GM21390 (cell line): ENCODE data around the gene ABCA12.

Experiments
- ATAC-seq: cut with Tn5 transposase; IDR thresholded peaks from one replicate; pipeline ENCODE4 v1.9.1; 2021; ENCODE audit not compliant: unreplicated experiment

ABCA12 gene

GRCh38 chr2:215036314-215036713 is 102.1 kb downstream of the ABCA12 start:
- ATAC-seq: no peak

- no peak for ATAC-seq
Observed at GRCh38 chr2:215034154-215034553, 104.3 kb downstream of the ABCA12 start.

GRCh38 chr2:215032153-215032552 is 106.3 kb downstream of the ABCA12 start:
- ATAC-seq: peak; percentile 54

GRCh38 chr2:215031321-215031720 is 107.1 kb downstream of the ABCA12 start:
- ATAC-seq: no peak

- no peak for ATAC-seq
Observed at GRCh38 chr2:215029936-215030335, 108.5 kb downstream of the ABCA12 start.

GRCh38 chr2:215028231-215028630 is 110.2 kb downstream of the ABCA12 start:
- ATAC-seq: no peak

- no peak for ATAC-seq
Observed at GRCh38 chr2:215027779-215028178, 110.6 kb downstream of the ABCA12 start.

GRCh38 chr2:215022910-215023309 is 115.5 kb downstream of the ABCA12 start:
- no peak for ATAC-seq

GRCh38 chr2:215022418-215022817 is 116.0 kb downstream of the ABCA12 start:
- no peak for ATAC-seq

- ATAC-seq: peak; percentile 43
Observed at GRCh38 chr2:215020283-215020682, 118.1 kb downstream of the ABCA12 start.

GRCh38 chr2:215019521-215020145 is 118.8 kb downstream of the ABCA12 start:
- ATAC-seq: peak; percentile 50

GRCh38 chr2:215019085-215019484 is 119.3 kb downstream of the ABCA12 start:
- ATAC-seq: peak; percentile 40

- ATAC-seq: no peak
Observed at GRCh38 chr2:215015421-215015820, 123.0 kb downstream of the ABCA12 start.

GRCh38 chr2:215010390-215010789 is 128.0 kb downstream of the ABCA12 start:
- no peak for ATAC-seq

- ATAC-seq: no peak
Observed at GRCh38 chr2:215003001-215003400, 135.4 kb downstream of the ABCA12 start.

GRCh38 chr2:215002500-215002899 is 135.9 kb downstream of the ABCA12 start:
- peak; percentile 74 for ATAC-seq

- ATAC-seq: no peak
Observed at GRCh38 chr2:215000721-215001120, 137.7 kb downstream of the ABCA12 start.

- ATAC-seq: peak; percentile 94
Observed at GRCh38 chr2:214995926-214996670, 142.3 kb downstream of the ABCA12 start.

- peak; percentile 45 for ATAC-seq
Observed at GRCh38 chr2:214995409-214995808, 143.0 kb downstream of the ABCA12 start.

- ATAC-seq: no peak
Observed at GRCh38 chr2:214992911-214993310, 145.5 kb downstream of the ABCA12 start.

- ATAC-seq: no peak
Observed at GRCh38 chr2:214989187-214989586, 149.2 kb downstream of the ABCA12 start.

GRCh38 chr2:214987261-214987660 is 151.2 kb downstream of the ABCA12 start:
- ATAC-seq: no peak

- no peak for ATAC-seq
Observed at GRCh38 chr2:214985619-214986018, 152.8 kb downstream of the ABCA12 start.
